WTC11 (cell line): ENCODE measurements around the gene ARPC3. TPM values are rescaled to one million over a fixed set of nuclear protein-coding genes. Genes with fewer than 3 reads are reported as not detected.
A peak's percentile ranks its signal among the peaks of the same experiment; 100 is the strongest.

Experiments
- ATAC-seq: fragments of 200-7000 bp; cut with Tn5 transposase; 2 replicates; pipeline ENCODE4 v1.10.0; 2021; ENCODE audit warnings: mild to moderate bottlenecking, moderate library complexity
- CTCF ChIA-PET: fragments of 300-600 bp; sonication (Branson Sonifier 250); formaldehyde crosslinking; loops from one replicate; lab custom pipeline; 2021; ENCODE audit warnings: antibody characterized with exemption; lab: Charles Lee
- POLR2A ChIA-PET: fragments of 350-600 bp; sonication (Branson Sonifier 250); formaldehyde crosslinking; loops from one replicate; lab custom pipeline; 2021; ENCODE audit warnings: antibody characterized with exemption; lab: Charles Lee
- DNase-seq: peaks from one replicate; pipeline ENCODE4 v3.0.0; 2021; ENCODE audit warnings: low spot score
- H3K27ac Mint-ChIP-seq: 2 replicates; pipeline ENCODE4 v1.8.0; 2021; ENCODE audit warnings: mixed read lengths
- H3K27me3 Mint-ChIP-seq: 2 replicates; pipeline ENCODE4 v1.8.0; 2021; ENCODE audit warnings: low read depth, mild to moderate bottlenecking, moderate library complexity, mixed read lengths
- H3K36me3 Mint-ChIP-seq: 2 replicates; pipeline ENCODE4 v1.8.0; 2021; ENCODE audit warnings: mixed read lengths
- H3K4me1 Mint-ChIP-seq: 2 replicates; pipeline ENCODE4 v1.8.0; 2022; ENCODE audit warnings: mixed read lengths
- H3K4me3 Mint-ChIP-seq: 2 replicates; pipeline ENCODE4 v1.8.0; 2021; ENCODE audit warnings: mild to moderate bottlenecking, moderate library complexity, mixed read lengths
- H3K9me3 Mint-ChIP-seq: 2 replicates; pipeline ENCODE4 v1.8.0; 2021; ENCODE audit warnings: mixed read lengths
- CBFB ChIP-seq: sonication (generic); formaldehyde crosslinking; IDR thresholded peaks from 2 replicates; pipeline ENCODE4 v1.8.1; 2022; ENCODE audit warnings: mild to moderate bottlenecking, low read depth, missing genetic modification reagents
- ELF4 ChIP-seq: sonication (generic); formaldehyde crosslinking; IDR thresholded peaks from 2 replicates; pipeline ENCODE4 v1.8.1; 2022; ENCODE audit warnings: low read depth, mild to moderate bottlenecking, moderate library complexity, missing genetic modification reagents
- FOXJ3 ChIP-seq: sonication (generic); formaldehyde crosslinking; IDR thresholded peaks from 2 replicates; pipeline ENCODE4 v1.9.0; 2021; ENCODE audit warnings: missing genetic modification reagents, mild to moderate bottlenecking, borderline replicate concordance
- FOXK1 ChIP-seq: sonication (generic); formaldehyde crosslinking; IDR thresholded peaks from 2 replicates; pipeline ENCODE4 v1.8.0; 2022; ENCODE audit warnings: mild to moderate bottlenecking, moderate library complexity, missing genetic modification reagents
- FOXP4 ChIP-seq: sonication (generic); formaldehyde crosslinking; IDR thresholded peaks from 2 replicates; pipeline ENCODE4 v1.8.0; 2022; ENCODE audit warnings: mild to moderate bottlenecking, missing genetic modification reagents
- GRHL2 ChIP-seq: fragments of 250-450 bp; sonication (Bioruptor Pico); IDR thresholded peaks from 2 replicates; pipeline ENCODE4 v1.8.0; 2022; ENCODE audit warnings: mild to moderate bottlenecking, moderate library complexity; ENCODE audit not compliant: insufficient replicate concordance, severe bottlenecking
- GTF2I ChIP-seq: fragments of 250-450 bp; sonication (Bioruptor Pico); conservative IDR thresholded peaks from 2 replicates; pipeline ENCODE4 v1.4.0; 2021; ENCODE audit warnings: mild to moderate bottlenecking
- IRF1 ChIP-seq: sonication (generic); formaldehyde crosslinking; IDR thresholded peaks from 2 replicates; pipeline ENCODE4 v1.8.0; 2023; ENCODE audit warnings: missing genetic modification reagents
- JUN ChIP-seq: sonication (generic); formaldehyde crosslinking; IDR thresholded peaks from 2 replicates; pipeline ENCODE4 v1.8.0; 2023; ENCODE audit warnings: mild to moderate bottlenecking, missing genetic modification reagents
- MAX ChIP-seq: sonication (generic); formaldehyde crosslinking; IDR thresholded peaks from 2 replicates; pipeline ENCODE4 v1.8.0; 2022; ENCODE audit warnings: mild to moderate bottlenecking, missing genetic modification reagents
- NFE2L1 ChIP-seq: sonication (generic); formaldehyde crosslinking; IDR thresholded peaks from 2 replicates; pipeline ENCODE4 v1.8.1; 2023; ENCODE audit warnings: missing genetic modification reagents
- NFYB ChIP-seq: sonication (generic); formaldehyde crosslinking; conservative IDR thresholded peaks from 2 replicates; pipeline ENCODE4 v1.8.0; 2022; ENCODE audit warnings: low read depth, missing genetic modification reagents
- NR3C1 ChIP-seq: sonication (generic); formaldehyde crosslinking; conservative IDR thresholded peaks from 2 replicates; pipeline ENCODE4 v1.8.1; 2023; ENCODE audit warnings: low read depth, mild to moderate bottlenecking, missing genetic modification reagents
- RORB ChIP-seq: fragments of 250-450 bp; sonication (Bioruptor Pico); IDR thresholded peaks from 2 replicates; pipeline ENCODE4 v1.9.0; 2021; ENCODE audit warnings: mild to moderate bottlenecking
- SOX15 ChIP-seq: fragments of 250-450 bp; sonication (Bioruptor Pico); IDR thresholded peaks from 2 replicates; pipeline ENCODE4 v1.9.0; 2021; ENCODE audit warnings: mild to moderate bottlenecking
- SP1 ChIP-seq: sonication (generic); formaldehyde crosslinking; conservative IDR thresholded peaks from 2 replicates; pipeline ENCODE4 v1.8.1; 2022; ENCODE audit warnings: missing genetic modification reagents
- TEAD1 ChIP-seq: sonication (generic); formaldehyde crosslinking; IDR thresholded peaks from 2 replicates; pipeline ENCODE4 v1.8.0; 2022; ENCODE audit warnings: mild to moderate bottlenecking, missing genetic modification reagents
- TP53 ChIP-seq: sonication (generic); formaldehyde crosslinking; IDR thresholded peaks from 2 replicates; pipeline ENCODE4 v1.8.1; 2023; ENCODE audit warnings: mild to moderate bottlenecking, missing genetic modification reagents
- ZBTB21 ChIP-seq: sonication (generic); formaldehyde crosslinking; IDR thresholded peaks from 2 replicates; pipeline ENCODE4 v1.8.1; 2023; ENCODE audit warnings: mild to moderate bottlenecking, missing genetic modification reagents, borderline replicate concordance
- ZNF232 ChIP-seq: sonication (generic); formaldehyde crosslinking; IDR thresholded peaks from 2 replicates; pipeline ENCODE4 v1.8.0; 2022; ENCODE audit warnings: mild to moderate bottlenecking, missing genetic modification reagents
- ZNF416 ChIP-seq: fragments of 250-450 bp; sonication (Bioruptor Pico); IDR thresholded peaks from 2 replicates; pipeline ENCODE4 v1.9.0; 2021; ENCODE audit warnings: mild to moderate bottlenecking, inconsistent platforms
- total RNA-seq: library from RNA; stranded (reverse); gene quantifications from 3 replicates; pipeline ENCODE4 v1.2.3, GENCODE V29; 2021
- TF ChIP-seq, protein P1 (sequence below): fragments of 250-450 bp; sonication (Bioruptor Pico); IDR thresholded peaks from 2 replicates; pipeline ENCODE4 v1.9.0; 2021; ENCODE audit warnings: moderate library complexity, mild to moderate bottlenecking, inconsistent platforms, borderline replicate concordance
- TF ChIP-seq, protein P2 (sequence below): sonication (generic); formaldehyde crosslinking; conservative IDR thresholded peaks from 2 replicates; pipeline ENCODE4 v1.8.1; 2023; ENCODE audit warnings: mild to moderate bottlenecking, low read depth, missing genetic modification reagents, moderate library complexity
- TF ChIP-seq, protein P3 (sequence below): sonication (generic); formaldehyde crosslinking; IDR thresholded peaks from 2 replicates; pipeline ENCODE4 v1.8.1; 2022; ENCODE audit warnings: mild to moderate bottlenecking, missing genetic modification reagents, moderate library complexity, borderline replicate concordance
- TF ChIP-seq, protein P4 (sequence below): fragments of 250-450 bp; sonication (Bioruptor Pico); IDR thresholded peaks from 2 replicates; pipeline ENCODE4 v1.8.0; 2021; ENCODE audit warnings: mild to moderate bottlenecking
- TF ChIP-seq, protein P5 (sequence below): sonication (generic); formaldehyde crosslinking; IDR thresholded peaks from 2 replicates; pipeline ENCODE4 v1.8.1; 2023; ENCODE audit warnings: mild to moderate bottlenecking, missing genetic modification reagents

The ARPC3 gene
- total RNA-seq, 1 experiment from 2014 or later: 149 TPM

- TF ChIP-seq, protein P1, sequence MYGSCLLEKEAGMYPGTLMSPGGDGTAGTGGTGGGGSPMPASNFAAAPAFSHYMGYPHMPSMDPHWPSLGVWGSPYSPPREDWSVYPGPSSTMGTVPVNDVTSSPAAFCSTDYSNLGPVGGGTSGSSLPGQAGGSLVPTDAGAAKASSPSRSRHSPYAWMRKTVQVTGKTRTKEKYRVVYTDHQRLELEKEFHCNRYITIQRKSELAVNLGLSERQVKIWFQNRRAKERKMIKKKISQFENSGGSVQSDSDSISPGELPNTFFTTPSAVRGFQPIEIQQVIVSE (CRISPR knock-in tag): no peak
- TF ChIP-seq FOXK1 (CRISPR knock-in tag): peak; percentile 83
- no peak for TF ChIP-seq FOXJ3 (CRISPR knock-in tag)
- TF ChIP-seq SOX15 (CRISPR knock-in tag): no peak
- no peak for TF ChIP-seq RORB (CRISPR knock-in tag)
- TF ChIP-seq TP53 (CRISPR knock-in tag): no peak
- no peak for TF ChIP-seq CBFB (CRISPR knock-in tag)
- TF ChIP-seq NR3C1: no peak
- TF ChIP-seq, protein P2, sequence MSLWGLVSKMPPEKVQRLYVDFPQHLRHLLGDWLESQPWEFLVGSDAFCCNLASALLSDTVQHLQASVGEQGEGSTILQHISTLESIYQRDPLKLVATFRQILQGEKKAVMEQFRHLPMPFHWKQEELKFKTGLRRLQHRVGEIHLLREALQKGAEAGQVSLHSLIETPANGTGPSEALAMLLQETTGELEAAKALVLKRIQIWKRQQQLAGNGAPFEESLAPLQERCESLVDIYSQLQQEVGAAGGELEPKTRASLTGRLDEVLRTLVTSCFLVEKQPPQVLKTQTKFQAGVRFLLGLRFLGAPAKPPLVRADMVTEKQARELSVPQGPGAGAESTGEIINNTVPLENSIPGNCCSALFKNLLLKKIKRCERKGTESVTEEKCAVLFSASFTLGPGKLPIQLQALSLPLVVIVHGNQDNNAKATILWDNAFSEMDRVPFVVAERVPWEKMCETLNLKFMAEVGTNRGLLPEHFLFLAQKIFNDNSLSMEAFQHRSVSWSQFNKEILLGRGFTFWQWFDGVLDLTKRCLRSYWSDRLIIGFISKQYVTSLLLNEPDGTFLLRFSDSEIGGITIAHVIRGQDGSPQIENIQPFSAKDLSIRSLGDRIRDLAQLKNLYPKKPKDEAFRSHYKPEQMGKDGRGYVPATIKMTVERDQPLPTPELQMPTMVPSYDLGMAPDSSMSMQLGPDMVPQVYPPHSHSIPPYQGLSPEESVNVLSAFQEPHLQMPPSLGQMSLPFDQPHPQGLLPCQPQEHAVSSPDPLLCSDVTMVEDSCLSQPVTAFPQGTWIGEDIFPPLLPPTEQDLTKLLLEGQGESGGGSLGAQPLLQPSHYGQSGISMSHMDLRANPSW: no peak
- TF ChIP-seq, protein P3, sequence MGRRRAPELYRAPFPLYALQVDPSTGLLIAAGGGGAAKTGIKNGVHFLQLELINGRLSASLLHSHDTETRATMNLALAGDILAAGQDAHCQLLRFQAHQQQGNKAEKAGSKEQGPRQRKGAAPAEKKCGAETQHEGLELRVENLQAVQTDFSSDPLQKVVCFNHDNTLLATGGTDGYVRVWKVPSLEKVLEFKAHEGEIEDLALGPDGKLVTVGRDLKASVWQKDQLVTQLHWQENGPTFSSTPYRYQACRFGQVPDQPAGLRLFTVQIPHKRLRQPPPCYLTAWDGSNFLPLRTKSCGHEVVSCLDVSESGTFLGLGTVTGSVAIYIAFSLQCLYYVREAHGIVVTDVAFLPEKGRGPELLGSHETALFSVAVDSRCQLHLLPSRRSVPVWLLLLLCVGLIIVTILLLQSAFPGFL (CRISPR knock-in tag): no peak
- TF ChIP-seq NFE2L1 (CRISPR knock-in tag): peak; percentile 44; the same call in 1 of the 2 replicates
- TF ChIP-seq ZNF232 (CRISPR knock-in tag): 0 out of 2 replicates have a peak, but pooled peaks have one; percentile 10
- no peak for TF ChIP-seq ELF4 (CRISPR knock-in tag)
- TF ChIP-seq, protein P4, sequence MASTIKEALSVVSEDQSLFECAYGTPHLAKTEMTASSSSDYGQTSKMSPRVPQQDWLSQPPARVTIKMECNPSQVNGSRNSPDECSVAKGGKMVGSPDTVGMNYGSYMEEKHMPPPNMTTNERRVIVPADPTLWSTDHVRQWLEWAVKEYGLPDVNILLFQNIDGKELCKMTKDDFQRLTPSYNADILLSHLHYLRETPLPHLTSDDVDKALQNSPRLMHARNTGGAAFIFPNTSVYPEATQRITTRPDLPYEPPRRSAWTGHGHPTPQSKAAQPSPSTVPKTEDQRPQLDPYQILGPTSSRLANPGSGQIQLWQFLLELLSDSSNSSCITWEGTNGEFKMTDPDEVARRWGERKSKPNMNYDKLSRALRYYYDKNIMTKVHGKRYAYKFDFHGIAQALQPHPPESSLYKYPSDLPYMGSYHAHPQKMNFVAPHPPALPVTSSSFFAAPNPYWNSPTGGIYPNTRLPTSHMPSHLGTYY (CRISPR knock-in tag): no peak
- TF ChIP-seq GRHL2: no peak
- no peak for TF ChIP-seq JUN (CRISPR knock-in tag)
- TF ChIP-seq MAX (CRISPR knock-in tag): peak; percentile 77
- TF ChIP-seq NFYB (CRISPR knock-in tag): peak; percentile 21; the same call in 1 of the 2 replicates
- TF ChIP-seq ZBTB21 (CRISPR knock-in tag): 0 out of 2 replicates have a peak, but pooled peaks have one; percentile 49
- no peak for TF ChIP-seq GTF2I (CRISPR knock-in tag)
These were observed 18.3 kb upstream of the ARPC3 start, which contains the start of the genes FAM216A and GPN3 (continued) for GRCh38 chr12:110468214-110469048.

DNA sequence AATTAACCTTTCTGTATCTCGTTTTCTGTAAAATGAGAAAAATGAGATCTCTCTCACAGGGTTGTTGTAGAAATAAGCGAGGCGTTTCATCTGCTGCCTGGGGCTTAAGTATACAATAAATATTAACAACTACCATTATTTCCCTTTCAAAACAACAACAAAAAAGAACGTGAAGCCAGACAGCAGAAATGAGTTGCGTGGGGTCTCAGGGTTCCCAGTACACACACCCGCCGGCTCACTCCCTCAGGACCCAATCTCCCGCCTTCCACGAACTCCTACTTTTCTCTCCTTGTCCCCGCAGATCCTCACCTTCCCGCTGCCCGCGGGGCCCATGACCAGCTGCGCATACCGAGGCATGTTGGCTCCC, 17.7 kb upstream of the ARPC3 start:
- Mint-ChIP-seq H3K4me3 (peak overlapping the region; percentile 100), H3K36me3 (peaks cover 18% of the 10 kb centered on the region), H3K9me3 (no peaks in the 10 kb centered on the region), H3K4me1 (peaks cover 22% of the 10 kb centered on the region), H3K27ac (peak overlapping the region; percentile 100), H3K27me3 (no peaks in the 10 kb centered on the region)
- no peak for DNase-seq
- POLR2A ChIA-PET: interaction anchor here (0.6 to 2.5 kb wide), 10 partner anchors 17 to 356 kb away, joined by 3 to 18 read pairs (median 4); partner anchors contain the start of genes ANAPC7, ARPC3, RAD9B and VPS29
- ATAC-seq: no peak
- CTCF ChIA-PET: interaction anchor here (0.6 to 2.7 kb wide), 14 partner anchors 17 to 1321 kb away, joined by 3 to 37 read pairs (median 4); partner anchors contain the start of genes ARPC3, IFT81 and TCTN1
- no peak for TF ChIP-seq ZNF416 (CRISPR knock-in tag)
- TF ChIP-seq, protein P5, sequence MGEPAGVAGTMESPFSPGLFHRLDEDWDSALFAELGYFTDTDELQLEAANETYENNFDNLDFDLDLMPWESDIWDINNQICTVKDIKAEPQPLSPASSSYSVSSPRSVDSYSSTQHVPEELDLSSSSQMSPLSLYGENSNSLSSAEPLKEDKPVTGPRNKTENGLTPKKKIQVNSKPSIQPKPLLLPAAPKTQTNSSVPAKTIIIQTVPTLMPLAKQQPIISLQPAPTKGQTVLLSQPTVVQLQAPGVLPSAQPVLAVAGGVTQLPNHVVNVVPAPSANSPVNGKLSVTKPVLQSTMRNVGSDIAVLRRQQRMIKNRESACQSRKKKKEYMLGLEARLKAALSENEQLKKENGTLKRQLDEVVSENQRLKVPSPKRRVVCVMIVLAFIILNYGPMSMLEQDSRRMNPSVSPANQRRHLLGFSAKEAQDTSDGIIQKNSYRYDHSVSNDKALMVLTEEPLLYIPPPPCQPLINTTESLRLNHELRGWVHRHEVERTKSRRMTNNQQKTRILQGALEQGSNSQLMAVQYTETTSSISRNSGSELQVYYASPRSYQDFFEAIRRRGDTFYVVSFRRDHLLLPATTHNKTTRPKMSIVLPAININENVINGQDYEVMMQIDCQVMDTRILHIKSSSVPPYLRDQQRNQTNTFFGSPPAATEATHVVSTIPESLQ: no peak
- TF ChIP-seq FOXP4 (CRISPR knock-in tag): no peak
- no peak for TF ChIP-seq TEAD1 (CRISPR knock-in tag)
- no peak for TF ChIP-seq SP1
- TF ChIP-seq SOX15 (CRISPR knock-in tag): no peak
- TF ChIP-seq IRF1 (CRISPR knock-in tag): no peak
- TF ChIP-seq ZNF232 (CRISPR knock-in tag): no peak
